HL-60 (cell line): Measurements from ENCODE around the gene FAM43B.
"Not testable (repeated sequence)": the region's sequence is repeated elsewhere in the genome, so short reads cannot be mapped to it uniquely, and the experiment has no call there.

Experiments used
- DNase-seq, 2 experiments: peaks; one replicate each; pipeline ENCODE4 v3.0.0-alpha.2; 2010 to 2020; ENCODE audit warnings: low read depth in 1 of 2, low spot score in 1 of 2
- H3K27ac ChIP-seq: fragments of 250-450 bp; sonication (Bioruptor Pico); replicated peaks from 2 replicates; pipeline ENCODE4 v1.5.1; 2020; ENCODE audit warnings: mild to moderate bottlenecking, moderate library complexity
- H3K27me3 ChIP-seq: fragments of 250-450 bp; sonication (Bioruptor Pico); 2 replicates; pipeline ENCODE4 v1.5.1; 2021; ENCODE audit warnings: mild to moderate bottlenecking, moderate library complexity; ENCODE audit not compliant: insufficient read depth, poor library complexity, severe bottlenecking
- H3K4me3 ChIP-seq: replicated peaks from 2 replicates; pipeline ENCODE4 v1.5.1; 2011; ENCODE audit warnings: mild to moderate bottlenecking, control low read depth, low read length; ENCODE audit not compliant: insufficient read depth
- GABPA ChIP-seq: IDR thresholded peaks from 2 replicates; pipeline ENCODE4 v1.6.1; 2012; ENCODE audit warnings: low read depth
- POLR2AphosphoS5 ChIP-seq: IDR thresholded peaks from 2 replicates; pipeline ENCODE4 v1.6.1; 2012; ENCODE audit warnings: low read depth
- SPI1 ChIP-seq: IDR thresholded peaks from 2 replicates; pipeline ENCODE4 v1.6.1; 2012; ENCODE audit warnings: low read depth, mild to moderate bottlenecking, borderline replicate concordance
- TF ChIP-seq, protein P1 (sequence below): IDR thresholded peaks from 2 replicates; pipeline ENCODE4 v1.6.1; 2012; ENCODE audit warnings: low read depth; ENCODE audit not compliant: insufficient replicate concordance
- TF ChIP-seq, protein P2 (sequence below): IDR thresholded peaks from one replicate; pipeline ENCODE4 v1.5.1; 2011; ENCODE audit warnings: low read length, control low read depth, inconsistent platforms; ENCODE audit not compliant: insufficient read depth

The FAM43B gene

DNA sequence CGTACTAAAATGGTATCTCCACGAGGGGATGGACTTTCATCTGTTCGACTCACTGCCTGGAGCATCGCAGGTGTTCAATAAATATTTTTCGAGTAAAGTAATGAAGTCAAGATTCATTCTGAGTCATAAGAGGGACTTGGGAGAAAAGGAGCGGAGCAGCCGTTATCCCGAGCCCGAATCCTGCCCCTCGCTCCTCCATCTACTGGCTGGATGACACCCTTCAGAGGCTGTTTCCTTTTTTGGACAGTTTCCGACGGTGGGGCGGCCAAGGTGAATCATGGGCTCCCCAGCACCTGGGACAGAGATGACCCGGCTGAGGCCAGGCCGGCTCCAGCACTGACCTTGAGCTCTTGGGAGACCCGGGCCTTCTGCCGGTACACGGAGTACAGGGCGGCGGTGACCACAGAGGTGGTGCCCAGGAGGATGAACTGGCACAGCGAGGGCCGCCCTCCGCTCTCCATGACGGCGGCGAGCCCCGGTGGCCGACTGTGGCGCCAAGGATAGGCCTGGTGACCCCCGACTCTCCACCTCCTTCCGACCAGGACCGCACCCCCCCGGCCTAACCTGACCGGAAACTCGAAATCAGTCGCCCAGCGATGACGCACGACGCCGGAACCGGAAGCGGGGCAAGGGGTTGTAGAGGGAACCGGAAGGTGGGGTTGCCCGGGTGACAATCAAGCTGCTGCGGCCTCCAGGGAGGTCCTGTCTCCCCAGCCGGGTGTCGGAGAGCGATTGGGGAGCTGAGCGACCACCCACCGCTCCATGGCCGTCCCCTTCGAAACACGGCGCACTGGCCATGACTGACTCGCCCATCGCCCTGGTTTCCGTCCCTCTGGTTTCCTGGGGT, 44.6 kb upstream of the FAM43B start, which contains the start of gene MUL1:
MUL1 (minus strand) TSS at position 588 of the 847 bp plus-strand sequence; CDS start at position 461, 127 bp downstream.
- no peaks in the 10 kb centered on the region for H3K27me3 ChIP-seq
- DNase-seq = peak; percentile 85 to 95
- peak within 1 kb of the TSS; percentile 65 for H3K27ac ChIP-seq

DNA sequence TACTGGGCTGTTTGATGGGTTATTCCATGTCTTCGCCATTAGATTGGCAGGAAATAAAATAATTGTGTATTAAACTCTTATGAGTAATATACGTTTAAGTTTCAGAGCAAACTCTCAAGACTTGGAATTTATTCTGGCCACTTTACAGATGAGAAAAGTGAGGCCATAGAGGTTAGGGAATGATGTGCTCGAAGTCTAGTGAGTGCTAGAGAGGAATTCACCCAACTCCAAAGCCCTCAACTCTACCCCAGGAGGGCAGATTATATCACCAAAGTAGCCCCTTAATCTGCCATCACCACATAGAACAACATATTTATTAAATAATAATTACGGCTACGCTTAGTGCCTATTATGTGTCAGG, 44.0 kb upstream of the FAM43B start:
- Histone ChIP-seq H3K27ac (peak overlapping the region; percentile 65), H3K27me3 (no peaks in the 10 kb centered on the region), H3K4me3 (peak overlapping the region; percentile 100)
- no peak for DNase-seq
- TF ChIP-seq, protein P1, sequence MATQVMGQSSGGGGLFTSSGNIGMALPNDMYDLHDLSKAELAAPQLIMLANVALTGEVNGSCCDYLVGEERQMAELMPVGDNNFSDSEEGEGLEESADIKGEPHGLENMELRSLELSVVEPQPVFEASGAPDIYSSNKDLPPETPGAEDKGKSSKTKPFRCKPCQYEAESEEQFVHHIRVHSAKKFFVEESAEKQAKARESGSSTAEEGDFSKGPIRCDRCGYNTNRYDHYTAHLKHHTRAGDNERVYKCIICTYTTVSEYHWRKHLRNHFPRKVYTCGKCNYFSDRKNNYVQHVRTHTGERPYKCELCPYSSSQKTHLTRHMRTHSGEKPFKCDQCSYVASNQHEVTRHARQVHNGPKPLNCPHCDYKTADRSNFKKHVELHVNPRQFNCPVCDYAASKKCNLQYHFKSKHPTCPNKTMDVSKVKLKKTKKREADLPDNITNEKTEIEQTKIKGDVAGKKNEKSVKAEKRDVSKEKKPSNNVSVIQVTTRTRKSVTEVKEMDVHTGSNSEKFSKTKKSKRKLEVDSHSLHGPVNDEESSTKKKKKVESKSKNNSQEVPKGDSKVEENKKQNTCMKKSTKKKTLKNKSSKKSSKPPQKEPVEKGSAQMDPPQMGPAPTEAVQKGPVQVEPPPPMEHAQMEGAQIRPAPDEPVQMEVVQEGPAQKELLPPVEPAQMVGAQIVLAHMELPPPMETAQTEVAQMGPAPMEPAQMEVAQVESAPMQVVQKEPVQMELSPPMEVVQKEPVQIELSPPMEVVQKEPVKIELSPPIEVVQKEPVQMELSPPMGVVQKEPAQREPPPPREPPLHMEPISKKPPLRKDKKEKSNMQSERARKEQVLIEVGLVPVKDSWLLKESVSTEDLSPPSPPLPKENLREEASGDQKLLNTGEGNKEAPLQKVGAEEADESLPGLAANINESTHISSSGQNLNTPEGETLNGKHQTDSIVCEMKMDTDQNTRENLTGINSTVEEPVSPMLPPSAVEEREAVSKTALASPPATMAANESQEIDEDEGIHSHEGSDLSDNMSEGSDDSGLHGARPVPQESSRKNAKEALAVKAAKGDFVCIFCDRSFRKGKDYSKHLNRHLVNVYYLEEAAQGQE = no peak
- TF ChIP-seq SPI1 (no peak), GABPA (no peak), POLR2AphosphoS5 (no peak)
- TF ChIP-seq, protein P2, sequence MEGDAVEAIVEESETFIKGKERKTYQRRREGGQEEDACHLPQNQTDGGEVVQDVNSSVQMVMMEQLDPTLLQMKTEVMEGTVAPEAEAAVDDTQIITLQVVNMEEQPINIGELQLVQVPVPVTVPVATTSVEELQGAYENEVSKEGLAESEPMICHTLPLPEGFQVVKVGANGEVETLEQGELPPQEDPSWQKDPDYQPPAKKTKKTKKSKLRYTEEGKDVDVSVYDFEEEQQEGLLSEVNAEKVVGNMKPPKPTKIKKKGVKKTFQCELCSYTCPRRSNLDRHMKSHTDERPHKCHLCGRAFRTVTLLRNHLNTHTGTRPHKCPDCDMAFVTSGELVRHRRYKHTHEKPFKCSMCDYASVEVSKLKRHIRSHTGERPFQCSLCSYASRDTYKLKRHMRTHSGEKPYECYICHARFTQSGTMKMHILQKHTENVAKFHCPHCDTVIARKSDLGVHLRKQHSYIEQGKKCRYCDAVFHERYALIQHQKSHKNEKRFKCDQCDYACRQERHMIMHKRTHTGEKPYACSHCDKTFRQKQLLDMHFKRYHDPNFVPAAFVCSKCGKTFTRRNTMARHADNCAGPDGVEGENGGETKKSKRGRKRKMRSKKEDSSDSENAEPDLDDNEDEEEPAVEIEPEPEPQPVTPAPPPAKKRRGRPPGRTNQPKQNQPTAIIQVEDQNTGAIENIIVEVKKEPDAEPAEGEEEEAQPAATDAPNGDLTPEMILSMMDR = no peak

More for the DNA sequence above, 44.6 kb upstream of the FAM43B start, which contains the start of gene MUL1:
- peak within 1 kb of the TSS; percentile 100 for H3K4me3 ChIP-seq
- TF ChIP-seq POLR2AphosphoS5 = peak; percentile 57; the same call in 1 of the 2 replicates
- peak; percentile 98 for TF ChIP-seq GABPA
- TF ChIP-seq, protein P1 = no peak

DNA sequence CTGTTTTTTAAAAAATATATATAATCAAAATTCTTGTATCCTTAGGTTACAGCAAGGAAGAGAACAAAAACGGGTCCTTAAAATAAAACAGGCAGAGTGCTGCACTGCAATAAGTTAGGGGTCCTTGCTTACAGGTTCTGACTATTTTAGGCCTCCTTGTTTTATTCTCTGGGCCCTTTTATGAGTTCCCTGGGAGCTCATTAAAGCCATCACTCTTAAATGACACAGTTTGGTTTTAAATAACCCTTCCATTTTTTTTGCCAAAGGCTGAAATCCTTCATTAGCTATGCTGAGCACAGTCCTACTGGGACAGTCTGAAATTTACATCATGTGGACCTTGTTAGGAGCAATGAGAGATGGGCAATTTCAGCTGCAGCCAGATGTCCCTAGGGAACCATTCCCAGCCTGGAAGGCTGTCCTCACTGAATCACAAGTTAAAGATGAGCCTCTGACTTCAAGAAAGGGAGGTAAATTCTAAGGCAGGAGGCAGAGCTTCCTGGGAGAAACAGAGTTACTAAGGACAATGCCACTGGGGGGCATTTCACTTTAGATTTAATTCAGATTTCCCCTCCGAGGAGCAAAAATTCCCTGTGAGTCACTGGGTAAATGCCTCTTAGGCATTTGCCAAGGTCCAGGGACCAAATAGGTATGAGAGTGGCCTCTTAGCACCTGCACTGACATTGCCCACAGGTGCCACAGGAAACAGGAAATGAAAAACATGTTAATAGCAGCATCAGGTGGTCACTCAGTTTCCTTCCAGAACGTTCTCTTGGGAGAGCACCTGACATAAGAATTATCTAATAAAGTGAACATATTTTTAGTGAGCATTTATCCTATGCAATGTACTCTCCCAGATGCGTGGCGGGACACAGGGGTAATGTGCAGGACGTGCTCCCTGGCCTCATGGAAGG, 40.6 kb upstream of the FAM43B start:
- TF ChIP-seq POLR2AphosphoS5 = no peak
- TF ChIP-seq, protein P2 = no peak
- TF ChIP-seq SPI1 = no peak
- no peak for TF ChIP-seq GABPA
- Histone ChIP-seq H3K27me3 (no peaks in the 10 kb centered on the region), H3K27ac (no peak overlapping the region), H3K4me3 (no peak overlapping the region)
- DNase-seq = no peak

DNA sequence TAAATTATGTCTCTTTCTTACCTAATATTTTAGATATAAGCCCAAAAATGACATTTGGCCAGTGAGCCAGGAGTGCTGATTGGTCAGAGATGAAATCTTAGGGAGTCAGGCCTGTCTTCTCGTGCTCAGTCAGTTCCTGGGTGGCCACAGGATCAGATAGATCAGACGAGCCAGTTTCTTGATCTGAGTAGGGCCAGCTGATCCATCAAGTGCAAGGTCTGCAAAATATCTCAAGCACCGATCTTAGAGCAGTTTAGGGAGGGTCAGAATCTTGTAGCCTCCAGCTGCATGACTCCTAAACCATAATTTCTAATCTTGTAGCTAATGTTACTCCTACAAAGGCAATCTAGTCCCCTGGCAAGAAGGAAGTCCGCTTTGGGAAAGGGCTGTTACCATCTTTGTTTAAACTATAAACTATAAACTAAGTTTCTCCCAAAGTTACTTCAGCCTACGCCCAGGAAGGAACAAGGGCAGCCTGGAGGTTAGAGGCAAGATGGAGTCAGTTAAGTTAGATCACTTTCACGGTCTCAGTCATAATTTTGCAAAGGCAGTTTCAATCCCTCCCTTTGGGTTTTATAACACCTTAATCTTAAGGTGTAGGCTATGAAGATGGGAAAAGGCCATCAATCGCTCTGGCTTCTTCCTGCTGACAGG, 32.6 kb upstream of the FAM43B start:
- H3K27ac ChIP-seq, DNase-seq, H3K4me3 ChIP-seq, H3K27me3 ChIP-seq: not testable (repeated sequence)
